ENCODE data around the gene HDAC4.

The HDAC4 gene

GRCh38 chr2:239122421-239123110, 278.3 kb downstream of the HDAC4 start:
- no peak for DNase-seq (ENCODE audit: low read depth)

- DNase-seq (ENCODE audit: low read depth) = no peak
Measured at GRCh38 chr2:239121600-239122012, 279.2 kb downstream of the HDAC4 start.

GRCh38 chr2:239120664-239121063, 280.2 kb downstream of the HDAC4 start:
- DNase-seq (ENCODE audit: low read depth) = no peak

GRCh38 chr2:239119346-239120126, 281.3 kb downstream of the HDAC4 start:
- DNase-seq (ENCODE audit: low read depth) = no peak

GRCh38 chr2:239118675-239119211, 282.1 kb downstream of the HDAC4 start:
- DNase-seq (ENCODE audit: low read depth) = no peak

- no peak for DNase-seq (ENCODE audit: low read depth)
Measured at GRCh38 chr2:239118264-239118663, 282.6 kb downstream of the HDAC4 start.

GRCh38 chr2:239117831-239118230, 283.0 kb downstream of the HDAC4 start:
- DNase-seq (ENCODE audit: low read depth) = no peak

- DNase-seq (ENCODE audit: low read depth) = no peak
Measured at GRCh38 chr2:239116456-239117246, 284.2 kb downstream of the HDAC4 start.

- no peak for DNase-seq (ENCODE audit: low read depth)
Measured at GRCh38 chr2:239115616-239116015, 285.2 kb downstream of the HDAC4 start.

- DNase-seq (ENCODE audit: low read depth) = no peak
Measured at GRCh38 chr2:239114616-239115265, 286.1 kb downstream of the HDAC4 start.

GRCh38 chr2:239114119-239114581, 286.7 kb downstream of the HDAC4 start:
- DNase-seq (ENCODE audit: low read depth) = no peak

- no peak for DNase-seq (ENCODE audit: low read depth)
Measured at GRCh38 chr2:239113615-239114014, 287.2 kb downstream of the HDAC4 start.

GRCh38 chr2:239113171-239113570, 287.6 kb downstream of the HDAC4 start:
- DNase-seq (ENCODE audit: low read depth) = no peak

- no peak for DNase-seq (ENCODE audit: low read depth)
Measured at GRCh38 chr2:239112127-239112774, 288.6 kb downstream of the HDAC4 start.

- no peak for DNase-seq (ENCODE audit: low read depth)
Measured at GRCh38 chr2:239111401-239112100, 289.3 kb downstream of the HDAC4 start.

- DNase-seq (ENCODE audit: low read depth) = no peak
Measured at GRCh38 chr2:239110595-239111048, 290.2 kb downstream of the HDAC4 start.

- no peak for DNase-seq (ENCODE audit: low read depth)
Measured at GRCh38 chr2:239109928-239110545, 290.8 kb downstream of the HDAC4 start.

GRCh38 chr2:239109041-239109927, 291.5 kb downstream of the HDAC4 start:
- no peak for DNase-seq (ENCODE audit: low read depth)

- no peak for DNase-seq (ENCODE audit: low read depth)
Measured at GRCh38 chr2:239108459-239108858, 292.4 kb downstream of the HDAC4 start.
